Inflammatory macrophage treated with lipopolysaccharide for 4 hours (primary cell): Measurements from ENCODE around the gene SCLY.
"Not testable (repeated sequence)": the region's sequence is repeated elsewhere in the genome, so short reads cannot be mapped to it uniquely, and the experiment has no call there.

Experiments
- DNase-seq: peaks from one replicate; pipeline ENCODE4 v3.0.0-alpha.2; 2020

SCLY gene

DNA sequence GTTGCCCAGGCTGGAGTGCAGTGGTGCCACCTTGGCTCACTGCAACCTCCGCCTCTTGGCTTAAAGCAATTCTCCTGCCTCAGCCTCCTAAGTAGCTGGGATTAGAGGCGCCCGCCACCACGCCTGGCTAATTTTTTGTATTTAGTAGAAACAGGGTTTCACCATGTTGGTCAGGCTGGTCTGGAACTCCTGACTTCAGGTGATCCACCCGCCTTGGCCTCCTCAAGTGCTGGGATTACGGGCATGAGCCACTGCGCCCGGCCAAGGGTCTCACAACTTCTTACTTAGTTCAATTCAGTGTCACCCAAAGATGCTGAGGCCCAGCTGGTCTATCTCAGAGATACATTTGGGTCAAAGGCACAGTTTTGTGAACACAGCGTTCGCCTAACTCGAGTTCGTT is 54.9 kb downstream of the SCLY start:
- not testable (repeated sequence) for DNase-seq

DNA sequence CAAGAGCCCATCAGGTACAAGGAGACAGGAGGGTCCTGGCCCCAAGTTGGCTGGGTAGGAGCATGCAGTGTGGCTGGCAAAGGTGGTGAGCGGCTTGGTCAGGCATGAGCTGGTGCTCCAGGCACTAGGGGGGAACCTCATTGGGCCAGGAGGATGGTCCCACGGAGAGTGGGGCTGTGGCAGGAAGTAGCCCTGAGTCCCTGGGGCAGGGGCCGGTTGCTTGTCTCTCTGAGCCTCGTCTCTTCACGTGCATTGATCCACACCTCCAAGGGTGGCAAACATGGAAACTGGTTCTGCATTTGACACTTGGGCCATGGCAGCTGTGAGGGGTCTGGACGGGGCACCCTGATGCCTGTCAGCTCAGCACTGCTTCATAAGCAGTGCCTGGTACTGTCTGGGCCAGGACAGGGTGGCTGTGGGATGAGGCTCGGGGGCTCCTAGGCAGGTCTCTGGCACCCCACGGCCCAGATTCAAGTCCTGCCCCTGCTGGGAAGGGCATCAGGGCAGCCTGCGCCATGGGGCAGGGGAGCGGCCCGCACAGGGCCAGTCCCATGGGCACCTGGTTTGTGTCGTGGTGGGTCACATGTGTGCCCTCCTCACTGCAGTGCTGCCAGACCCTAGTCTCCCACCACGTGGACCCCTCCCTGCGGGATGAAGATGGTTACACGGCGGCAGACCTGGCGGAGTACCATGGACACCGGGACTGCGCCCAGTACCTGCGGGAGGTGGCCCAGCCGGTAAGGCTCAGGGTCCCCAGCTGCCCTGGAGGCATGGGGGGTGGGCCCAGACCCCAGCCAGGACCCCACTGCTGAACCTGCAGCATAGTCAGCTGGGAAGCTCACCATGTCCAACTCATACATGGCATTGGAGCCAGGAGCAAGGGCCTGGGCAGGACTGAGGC is 55.7 kb downstream of the SCLY start:
- no peak for DNase-seq

DNA sequence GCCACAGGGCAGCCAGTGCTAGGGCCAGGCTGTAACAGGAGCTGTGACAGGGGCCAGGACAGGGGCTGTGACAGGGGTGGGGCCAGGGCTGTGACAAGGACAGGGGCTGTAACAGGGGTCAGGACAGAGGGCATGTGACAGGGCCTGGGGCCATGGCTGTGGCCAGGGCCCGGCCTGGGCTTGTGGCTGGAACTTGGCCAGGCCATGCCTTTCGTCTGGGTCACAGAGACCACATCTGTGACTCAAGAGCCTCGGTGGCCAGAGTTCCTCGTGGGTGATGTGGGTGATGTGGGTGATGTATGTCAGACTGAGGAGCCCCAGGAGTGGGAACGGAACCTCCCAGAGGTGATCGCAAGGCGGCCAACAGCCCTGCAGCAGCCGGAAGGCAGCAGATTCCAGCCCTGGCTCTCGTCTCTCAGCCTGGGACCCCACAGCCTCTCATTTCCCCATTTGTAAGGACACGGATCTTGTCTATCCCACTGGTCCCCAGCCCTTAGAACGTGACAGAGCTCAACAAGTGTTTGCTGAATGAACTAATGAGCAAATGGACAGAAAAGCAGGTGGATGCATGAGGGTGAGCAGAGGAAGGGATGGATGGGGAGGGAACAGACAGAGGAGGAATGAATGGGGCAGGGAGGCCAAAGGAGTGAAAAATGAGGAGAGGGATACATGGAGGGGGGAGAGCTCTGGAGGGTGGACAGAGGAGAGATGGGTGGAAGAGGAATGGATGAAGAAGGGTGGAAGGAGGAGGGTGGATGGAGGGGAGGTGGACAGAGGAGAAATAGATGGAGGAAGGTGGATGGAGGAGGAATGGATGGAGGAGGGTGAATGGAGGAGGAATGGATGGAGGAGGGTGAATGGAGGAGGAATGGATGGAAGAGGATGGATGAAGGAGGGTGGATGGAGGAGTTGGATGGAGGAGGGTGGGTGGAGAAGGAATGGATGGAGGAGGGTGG is 56.7 kb downstream of the SCLY start:
- no peak for DNase-seq

DNA sequence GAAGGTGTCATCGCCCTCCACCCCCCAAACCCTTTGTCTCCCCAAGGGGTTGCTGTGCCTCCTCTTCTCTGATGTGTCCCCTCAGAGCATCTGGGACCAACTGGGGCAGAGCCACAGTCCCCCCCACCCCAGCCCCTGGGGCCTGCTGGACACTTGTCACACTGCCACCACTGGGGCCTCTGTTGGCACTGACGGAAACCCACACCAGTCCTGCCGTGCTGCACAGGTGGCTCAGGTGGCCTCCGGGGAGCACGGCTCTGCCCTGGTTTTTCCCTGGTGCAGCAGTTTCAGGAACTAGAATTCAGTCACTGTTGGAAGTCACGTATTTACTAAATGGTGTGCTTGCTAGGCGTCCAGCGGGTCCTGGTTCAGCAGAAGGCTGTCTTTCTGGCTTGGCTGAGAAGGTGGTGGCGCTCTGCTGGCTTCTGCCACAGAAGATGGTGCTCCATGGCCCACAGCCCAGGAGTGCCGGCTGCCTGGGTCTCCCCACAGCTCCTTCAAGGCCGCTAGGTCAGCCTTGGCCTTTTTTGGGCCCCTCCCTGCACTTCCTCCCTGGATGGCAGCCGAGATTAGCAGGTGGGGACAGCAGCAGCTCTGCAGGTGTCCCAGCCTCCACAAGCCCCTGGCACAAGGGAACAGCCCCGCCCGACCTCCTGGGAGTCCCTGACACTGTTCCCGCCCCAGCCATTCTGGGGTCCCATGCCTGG is 59.1 kb downstream of the SCLY start:
- DNase-seq, result no peak

DNA sequence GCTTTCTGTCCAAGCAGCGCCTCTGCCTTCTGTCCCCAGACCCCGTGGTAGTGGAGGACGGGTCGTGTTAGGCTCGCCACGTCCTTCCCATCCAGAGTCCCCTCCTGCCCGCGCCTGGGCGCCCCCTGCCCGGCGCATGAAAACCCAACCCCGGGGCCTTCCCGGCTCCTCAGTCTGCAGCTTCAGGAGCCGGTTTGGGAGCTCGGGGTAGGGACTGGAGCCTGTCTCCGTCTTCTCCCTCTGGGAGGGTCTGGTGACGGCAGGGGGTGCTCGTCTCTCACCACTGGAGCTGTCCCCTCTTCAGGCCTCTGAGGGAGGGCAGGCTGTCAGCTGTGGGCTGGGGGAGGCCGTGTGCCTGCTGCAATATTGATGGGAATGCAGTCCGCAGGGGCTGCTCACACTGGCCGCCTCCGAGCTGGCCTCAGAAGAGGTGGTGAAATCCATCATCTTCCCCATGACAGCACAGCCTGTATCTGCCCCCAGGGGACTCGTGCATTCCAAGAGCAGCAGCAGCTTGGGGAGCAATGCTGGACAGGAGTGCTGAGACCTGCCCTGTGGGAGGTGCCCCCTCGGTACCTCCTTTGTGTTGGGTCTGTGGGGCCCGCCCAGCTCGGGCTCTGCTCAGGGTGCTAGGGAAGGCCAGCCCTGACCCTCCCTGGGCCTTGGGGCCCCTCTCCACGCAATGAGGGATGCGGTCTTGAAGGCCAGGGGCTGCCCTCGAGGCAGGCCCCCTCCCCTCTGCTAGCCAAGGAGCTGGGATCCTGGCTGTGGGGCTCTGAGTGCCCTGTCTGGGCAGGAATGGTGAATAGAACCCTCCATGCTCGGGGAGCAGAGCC is 59.9 kb downstream of the SCLY start:
- DNase-seq, result no peak

DNA sequence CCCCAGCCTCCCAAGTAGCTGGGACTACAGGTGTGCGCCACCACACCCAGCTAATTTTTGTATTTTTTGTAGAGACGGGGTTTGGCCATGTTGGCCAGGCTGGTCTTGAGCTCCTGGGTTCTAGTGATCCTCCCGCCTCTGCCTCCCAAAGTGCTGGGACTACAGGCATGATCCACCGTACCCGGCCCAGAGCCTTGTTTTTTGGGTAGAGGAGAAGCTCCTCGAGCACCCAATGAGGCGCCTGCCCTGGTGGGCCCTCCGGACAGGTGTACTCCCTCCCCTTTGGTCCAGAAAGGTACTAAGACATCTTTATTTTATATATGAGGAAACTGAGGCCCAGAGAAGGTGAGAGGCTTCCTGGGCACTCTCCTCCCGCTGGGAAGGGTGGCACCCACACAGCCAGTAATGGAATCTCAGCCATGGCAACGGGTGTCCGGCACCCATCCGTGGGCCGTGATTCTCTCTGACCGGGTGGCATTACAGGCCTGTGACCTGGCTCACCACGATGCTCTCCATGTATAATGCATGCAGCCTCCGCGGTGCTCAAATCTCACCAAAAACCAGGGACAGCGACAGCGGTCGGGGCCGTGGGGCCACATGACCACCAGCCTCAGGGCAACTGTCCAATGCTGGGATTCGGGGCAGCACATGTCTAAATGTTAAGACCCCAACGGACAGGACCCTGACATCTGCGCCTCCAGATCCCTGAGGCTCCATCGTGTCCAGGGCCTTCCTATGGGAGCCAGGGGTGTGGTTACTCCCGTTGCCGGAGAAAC is 60.9 kb downstream of the SCLY start:
- DNase-seq, result no peak

DNA sequence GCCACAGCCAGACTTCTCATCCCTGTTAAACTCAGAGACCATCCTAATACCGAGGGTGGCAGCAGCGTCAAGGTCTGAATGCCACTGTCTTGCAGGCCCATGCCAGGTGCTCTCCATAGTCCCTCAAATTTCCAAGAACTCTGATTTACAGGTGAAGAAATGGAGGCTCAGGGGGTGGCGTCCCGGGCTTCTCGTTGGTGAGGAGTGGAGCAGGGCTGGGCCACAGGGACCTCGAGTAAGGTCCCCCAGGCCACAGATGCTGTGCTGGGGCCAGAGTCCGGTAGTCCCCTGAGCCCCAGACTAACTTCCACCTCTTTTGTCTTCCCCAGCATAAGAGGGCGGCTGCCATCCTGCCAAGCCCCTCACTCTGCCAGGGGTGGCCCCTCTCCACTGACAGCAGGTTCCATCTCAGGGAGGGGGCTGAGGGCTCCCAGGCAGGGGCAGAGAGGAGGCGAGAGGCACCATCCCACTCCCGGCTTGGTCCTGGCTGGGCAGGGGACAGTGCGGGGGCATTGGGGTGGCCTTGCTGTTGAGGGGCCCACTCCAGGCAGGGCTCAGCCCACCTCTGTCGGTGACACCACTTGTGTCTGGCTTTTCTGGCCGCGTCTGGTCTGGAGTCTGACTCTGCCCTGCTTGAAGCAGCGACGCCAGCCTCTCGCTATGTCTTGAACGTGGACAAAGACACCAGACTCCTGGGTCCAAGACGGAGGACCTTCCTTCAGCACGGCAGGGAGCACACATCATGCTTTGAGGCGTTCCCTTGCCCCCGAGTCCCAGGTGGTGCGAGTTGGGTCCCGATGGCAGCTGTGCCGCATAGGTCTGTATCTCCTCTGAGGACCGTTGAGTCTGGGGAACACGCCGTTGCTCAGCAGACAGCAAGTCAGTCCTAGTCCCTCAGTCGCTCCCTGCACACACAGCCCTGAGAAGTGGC is 61.8 kb downstream of the SCLY start:
- DNase-seq, result no peak

DNA sequence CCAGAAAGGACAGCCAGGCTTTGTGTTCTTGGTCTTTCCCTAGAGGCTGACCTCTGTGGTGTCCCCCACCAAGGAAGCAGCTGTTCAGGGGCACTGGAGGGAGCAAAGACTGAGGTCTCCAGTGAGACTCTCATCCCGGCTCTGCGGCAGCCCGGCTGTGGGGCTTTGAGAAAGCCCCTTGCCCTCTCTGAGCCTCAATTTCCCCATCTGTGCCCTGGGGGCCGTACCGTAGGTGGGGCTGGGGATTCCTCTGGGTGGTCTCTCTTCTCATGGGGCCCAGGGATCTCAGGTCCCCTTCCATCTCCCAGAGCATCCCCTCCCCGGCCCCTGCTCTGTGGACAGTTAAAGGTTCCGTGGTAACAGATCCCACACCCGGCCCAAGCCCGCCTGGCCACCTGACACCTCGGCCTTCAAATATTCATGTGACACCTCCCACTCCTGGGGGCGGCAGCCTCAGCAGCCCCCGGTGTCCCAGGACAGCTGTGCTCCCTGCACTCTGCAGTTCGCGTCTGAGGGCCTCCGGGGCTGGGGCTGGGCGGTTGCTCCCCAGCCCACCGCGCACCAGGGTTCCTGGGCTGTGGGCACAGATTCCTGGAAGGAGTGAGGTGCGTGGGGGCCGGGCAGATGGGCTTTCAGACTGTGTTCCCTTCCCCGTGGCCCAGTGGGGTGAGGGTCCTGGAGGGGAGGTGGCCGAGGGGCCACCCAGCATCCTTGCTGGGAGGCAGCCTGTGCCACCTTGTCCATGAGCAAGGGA is 62.6 kb downstream of the SCLY start:
- no peak for DNase-seq

DNA sequence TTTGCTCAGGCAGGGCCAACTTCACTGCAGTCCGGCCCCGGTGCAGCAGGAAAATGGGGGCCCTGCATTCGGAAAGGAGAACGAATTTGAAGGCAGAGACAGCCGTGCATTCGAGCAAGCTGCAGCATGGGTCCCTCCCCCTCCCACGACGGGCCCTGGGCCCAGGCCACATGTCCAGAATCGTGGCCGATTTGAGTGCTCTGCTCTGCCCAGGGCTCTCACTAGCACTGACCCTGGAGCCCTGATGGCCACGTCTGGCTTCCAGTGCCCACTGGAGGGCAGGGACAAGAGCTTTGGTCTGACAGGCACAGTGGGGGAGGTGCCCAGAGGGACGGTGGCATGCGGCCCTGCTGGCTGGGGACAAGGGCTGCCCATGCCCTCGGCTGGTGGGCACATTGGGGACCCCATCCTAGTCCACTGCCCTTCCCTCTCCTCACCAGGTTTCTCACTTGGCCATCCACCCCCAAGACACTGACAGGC is 63.2 kb downstream of the SCLY start:
- no peak for DNase-seq

DNA sequence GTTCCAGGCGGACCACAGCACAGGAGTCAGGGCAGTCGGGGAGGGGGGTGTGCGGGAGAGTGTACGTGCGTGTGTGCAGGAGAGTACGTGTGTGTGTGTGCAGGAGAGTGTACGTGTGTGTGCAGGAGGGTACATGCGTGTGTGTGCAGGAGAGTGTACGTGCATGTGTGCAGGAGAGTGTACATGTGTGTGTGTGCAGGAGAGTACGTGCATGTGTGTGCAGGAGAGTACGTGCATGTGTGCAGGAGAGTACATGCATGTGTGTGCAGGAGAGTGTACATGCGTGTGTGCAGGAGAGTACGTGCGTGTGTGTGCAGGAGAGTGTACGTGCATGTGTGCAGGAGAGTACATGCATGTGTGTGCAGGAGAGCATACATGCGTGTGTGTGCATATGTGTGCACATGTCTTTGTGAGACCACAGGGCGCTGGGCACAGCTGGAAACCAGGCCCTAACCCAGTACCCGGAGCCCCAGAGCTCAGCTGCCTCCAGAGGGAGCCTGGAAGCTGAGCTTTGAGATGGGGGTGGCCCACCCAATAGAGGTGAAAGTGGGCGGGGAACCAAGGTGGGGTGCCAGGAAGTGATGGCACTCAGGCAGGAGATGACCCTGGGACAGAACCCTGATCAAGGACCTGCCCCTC is 63.8 kb downstream of the SCLY start:
- no peak for DNase-seq

DNA sequence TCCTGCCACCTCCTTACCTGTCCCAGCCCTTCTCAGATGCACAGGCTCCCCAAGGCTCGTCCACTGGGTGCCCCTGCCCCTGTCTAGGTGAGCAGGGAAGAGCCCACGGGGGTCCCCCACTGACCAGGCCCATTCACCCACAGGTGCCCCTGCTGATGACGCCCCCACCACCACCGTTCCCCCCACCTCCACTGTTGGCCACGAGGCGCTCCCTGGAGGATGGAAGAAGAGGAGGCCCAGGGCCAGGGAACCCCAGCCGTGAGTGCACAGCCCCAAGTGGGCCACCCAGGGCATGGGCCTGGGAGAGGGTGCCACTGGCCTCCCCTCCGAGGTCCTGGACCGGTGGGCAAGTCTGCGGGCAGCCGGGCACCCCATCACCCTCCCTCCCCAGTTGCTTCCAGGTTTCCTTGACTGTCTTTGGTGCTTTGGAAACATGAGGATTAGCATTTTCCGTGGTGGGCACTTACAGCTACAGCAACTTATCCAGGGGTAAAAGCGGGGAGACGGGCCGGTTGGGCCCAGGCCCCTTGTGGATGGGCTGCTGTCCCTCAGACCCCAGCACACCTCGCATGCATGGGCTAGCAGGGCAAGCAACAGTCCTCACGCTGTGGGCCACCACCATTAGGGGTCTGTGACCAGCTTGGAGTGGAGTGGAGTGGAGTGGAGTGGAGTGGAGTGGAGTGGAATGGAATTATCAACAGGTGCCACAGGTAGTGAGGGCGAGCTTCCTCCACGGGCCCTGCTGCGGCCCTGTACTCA is 64.5 kb downstream of the SCLY start:
- DNase-seq, result no peak

DNA sequence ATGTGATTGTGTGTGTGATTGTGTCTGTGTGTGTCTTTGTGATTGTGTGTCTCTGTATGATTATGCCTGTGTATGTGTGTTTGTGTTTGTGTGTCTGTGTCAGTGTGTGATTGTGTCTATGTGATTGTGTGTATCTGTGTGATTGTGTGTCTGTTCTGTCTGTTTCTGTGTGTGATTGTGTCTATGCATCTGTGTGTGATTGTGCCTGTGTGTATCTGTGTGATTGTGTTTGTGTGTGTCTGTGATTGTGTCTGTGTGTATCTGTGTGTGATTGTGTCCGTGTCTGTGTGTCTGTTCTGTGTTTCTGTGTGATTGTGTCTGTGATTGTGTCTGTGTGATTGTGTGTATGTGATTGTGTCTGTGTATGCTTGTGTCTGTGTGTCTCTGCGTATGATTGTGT is 65.5 kb downstream of the SCLY start:
- DNase-seq, result no peak

DNA sequence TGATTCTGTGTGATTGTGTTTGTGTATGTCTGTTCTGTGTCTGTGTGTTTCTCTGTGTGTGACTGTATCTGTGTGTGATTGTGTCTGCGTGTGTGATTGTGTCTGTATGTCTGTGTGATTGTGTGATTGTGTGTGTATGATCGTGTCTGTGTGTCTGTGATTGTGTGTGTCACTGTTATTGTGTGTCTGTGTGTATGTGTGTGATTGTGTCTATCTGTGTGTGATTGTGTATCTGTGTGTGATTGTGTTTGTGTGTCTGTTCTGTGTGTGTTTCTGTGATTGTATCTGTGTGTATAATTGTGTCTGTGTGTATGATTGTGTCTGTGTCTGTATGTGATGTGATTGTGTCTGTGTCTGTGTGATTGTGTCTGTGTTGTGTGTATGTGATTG is 66.0 kb downstream of the SCLY start:
- DNase-seq, result no peak

DNA sequence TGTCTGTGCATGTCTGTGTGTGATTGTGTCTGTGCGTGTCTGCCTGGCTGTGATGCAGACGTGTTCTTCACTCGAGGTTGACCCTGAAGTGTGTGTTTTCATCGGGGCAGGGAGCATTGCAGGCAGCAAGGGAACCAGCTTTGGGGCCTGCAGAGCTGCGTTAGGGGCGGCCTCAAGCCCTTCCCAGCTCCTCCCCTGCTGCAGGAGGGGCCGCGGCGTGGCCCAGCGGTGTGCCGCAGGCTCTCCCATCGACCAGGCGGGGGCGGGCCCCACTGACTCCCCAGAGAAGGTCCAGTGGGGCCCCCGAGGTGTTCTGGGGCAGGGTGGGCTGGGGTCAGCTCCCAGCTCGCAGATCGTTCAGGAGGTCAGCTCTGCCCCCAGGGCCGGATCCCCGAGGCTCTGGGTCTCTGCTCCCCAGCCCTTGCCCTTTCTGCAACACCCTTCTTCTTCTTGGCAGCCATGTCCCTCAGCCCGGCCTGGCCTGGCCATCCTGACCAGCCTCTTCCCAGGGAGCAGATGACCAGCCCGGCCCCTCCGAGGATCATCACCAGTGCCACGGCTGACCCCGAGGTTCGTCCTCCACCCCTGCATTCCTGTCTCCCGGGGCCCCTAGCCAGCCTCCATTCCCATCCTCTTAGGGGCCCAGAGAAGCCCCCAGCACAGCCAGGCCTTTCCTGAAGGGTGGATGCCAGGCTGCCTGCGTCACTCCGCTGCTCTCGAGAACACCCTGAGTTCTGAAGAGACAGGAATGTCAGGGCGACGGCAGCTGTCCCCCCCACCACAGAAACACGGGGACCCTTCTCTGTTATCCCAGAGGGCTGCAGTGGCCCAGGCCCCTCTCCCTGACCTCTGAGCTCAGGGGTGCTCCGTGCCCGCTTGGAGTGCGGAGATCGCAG is 66.6 kb downstream of the SCLY start:
- no peak for DNase-seq

DNA sequence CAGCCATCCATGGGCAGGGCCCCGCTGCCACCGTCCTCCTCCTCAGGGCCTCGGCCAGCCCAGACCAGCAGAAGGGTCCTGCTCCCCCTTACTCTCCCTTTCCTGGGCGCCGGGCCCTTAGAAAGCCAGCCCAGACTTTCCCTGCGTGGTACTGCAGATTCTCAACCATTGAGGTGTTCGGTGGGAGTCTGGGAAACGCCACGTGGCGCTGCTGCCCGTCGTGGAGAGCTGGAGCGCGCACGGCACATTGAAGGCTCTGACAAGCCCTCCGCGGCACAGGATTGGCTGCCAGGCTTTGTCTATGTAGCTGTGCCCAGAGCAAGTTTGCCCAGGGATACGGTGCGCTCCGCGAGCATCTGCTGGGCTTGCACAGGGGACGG is 67.2 kb downstream of the SCLY start:
- DNase-seq, result no peak

DNA sequence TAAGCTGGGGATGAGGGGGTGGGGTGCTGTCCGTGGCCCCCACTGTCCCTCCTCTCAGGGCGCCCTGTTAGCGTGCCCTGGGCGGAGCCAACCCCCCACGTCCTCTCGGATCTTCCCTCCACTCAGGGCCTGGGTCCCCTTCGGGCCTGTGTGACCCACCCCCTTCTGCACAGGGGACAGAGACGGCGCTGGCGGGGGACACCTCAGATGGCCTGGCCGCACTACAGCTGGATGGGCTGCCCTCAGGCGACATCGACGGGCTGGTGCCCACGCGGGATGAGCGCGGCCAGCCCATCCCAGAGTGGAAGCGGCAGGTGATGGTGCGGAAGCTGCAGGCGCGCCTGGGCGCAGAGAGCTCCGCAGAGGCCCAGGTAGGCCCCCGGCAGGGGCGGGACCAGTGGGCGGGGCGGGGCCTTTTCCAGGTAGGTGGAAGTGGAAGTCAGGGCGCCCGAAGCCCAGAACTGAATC is 67.8 kb downstream of the SCLY start:
- DNase-seq, result no peak
